NCI-H82 treated with DMSO at 0.1 percent for 48 hours (cell line): ENCODE results near the gene PNRC2.
A peak's percentile ranks its signal among the peaks of the same experiment; 100 is the strongest.
"Not testable (repeated sequence)": the region's sequence is repeated elsewhere in the genome, so short reads cannot be mapped to it uniquely, and the experiment has no call there.

Experiments
- DNase-seq: peaks from one replicate; lab custom pipeline; 2025; ENCODE audit not compliant: unreplicated experiment; lab: John Stamatoyannopoulos, UW

Gene PNRC2

GRCh38 chr1:23947366-23947765 lies 12.3 kb upstream of the PNRC2 start:
- no peak for DNase-seq

GRCh38 chr1:23953020-23953419 lies 6.6 kb upstream of the PNRC2 start:
- no peak for DNase-seq

GRCh38 chr1:23957096-23957495 lies 2.5 kb upstream of the PNRC2 start:
- peak; percentile 97 for DNase-seq

DNA sequence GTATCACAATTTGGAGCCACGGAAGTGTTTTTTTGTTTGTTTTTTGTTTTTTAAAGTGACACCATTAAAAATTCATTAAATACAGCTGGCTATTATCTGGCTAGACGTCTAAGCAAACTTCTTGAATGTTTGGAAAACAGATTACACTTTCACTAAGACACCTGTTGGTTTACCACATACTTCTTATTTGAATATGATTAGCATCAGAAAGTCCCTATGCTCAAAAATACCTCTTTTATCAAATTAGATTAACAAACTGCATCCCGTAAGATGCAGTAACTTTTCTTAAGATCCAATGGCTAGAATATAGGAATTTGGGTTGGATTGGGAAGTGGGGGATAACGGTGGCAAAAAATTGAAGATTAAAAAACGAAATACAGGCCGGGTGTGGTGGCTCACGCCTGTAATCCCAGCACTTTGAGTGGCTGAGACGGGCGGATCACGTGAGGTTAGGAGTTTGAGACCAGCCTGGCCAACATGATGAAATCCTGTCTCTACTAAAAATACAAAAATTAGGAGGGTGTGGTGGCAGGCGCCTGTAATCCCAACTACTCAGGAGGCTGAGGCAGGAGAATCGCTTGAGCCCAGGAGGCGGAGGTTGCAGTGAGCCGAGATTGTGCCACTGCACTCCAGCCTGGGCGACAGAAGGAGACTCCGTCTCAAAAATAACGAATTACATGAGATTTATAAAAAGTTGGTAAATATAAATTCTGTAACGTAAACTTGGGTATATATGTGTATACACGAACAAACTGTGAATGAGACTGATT lies 1.4 kb upstream of the PNRC2 start:
- not testable (repeated sequence) for DNase-seq

DNA sequence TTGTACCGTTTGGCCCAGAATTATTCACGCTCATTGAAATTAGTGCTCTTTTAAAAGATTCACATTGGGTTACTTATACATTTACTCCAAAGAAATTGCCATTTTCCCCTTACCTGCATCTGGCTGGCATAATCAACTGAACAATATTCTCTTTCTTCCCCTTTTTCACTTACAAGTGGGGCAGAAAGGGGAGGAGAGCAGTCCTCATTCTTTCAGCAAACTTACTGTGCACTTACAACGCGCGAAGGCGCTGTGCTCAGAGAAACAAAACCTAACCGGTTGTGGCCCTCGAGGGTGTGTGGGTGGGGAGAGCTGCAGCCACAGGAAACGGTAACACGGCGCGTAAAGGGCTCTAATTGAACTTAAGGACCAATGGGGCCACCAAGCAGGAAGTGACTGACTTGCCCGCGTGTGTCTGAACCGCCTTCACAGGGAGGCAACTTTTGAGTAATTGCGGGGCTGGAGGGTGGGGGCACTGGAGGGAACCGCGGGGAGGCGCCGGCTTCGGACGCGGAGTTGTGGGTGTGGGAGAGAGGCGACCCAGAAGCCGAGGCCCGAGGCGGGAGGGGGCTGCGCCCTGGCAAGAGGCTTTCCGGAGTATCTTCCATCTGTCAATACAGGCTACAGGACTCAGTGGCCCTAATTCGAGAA lies 693 bp upstream of the PNRC2 start:
- peak; percentile 87 for DNase-seq

- no peak for DNase-seq
Measured at GRCh38 chr1:23960291-23961020, 828 bp downstream of the PNRC2 start.

DNA sequence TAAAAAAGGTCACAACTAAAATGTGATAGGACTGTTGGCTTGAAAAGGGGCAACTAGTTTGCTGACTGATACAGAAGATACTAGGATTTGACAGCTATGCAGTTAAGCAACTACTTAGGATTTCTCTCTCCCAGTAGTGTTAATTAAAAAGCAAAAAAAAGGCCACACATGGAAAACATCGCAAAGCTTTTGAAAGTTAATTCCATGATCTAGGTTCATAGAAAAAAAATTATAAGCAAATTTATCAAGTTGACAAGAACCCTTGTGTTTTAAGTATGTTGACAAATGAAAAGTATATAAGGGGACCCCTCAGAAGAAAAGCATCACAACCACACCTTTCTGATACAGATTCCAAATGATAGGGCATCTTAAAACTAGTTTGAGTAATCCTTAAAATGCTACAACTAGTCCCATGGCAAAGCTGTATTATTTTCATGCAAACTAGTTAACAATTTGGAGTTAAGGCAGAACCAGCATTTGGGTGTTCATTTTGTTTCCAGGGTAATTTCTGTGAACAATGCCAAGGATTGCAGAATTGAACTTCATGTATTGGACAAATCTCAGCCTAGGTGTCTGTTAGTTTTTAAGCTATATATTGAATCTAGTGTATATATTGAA lies 4.1 kb downstream of the PNRC2 start:
- DNase-seq = no peak

DNA sequence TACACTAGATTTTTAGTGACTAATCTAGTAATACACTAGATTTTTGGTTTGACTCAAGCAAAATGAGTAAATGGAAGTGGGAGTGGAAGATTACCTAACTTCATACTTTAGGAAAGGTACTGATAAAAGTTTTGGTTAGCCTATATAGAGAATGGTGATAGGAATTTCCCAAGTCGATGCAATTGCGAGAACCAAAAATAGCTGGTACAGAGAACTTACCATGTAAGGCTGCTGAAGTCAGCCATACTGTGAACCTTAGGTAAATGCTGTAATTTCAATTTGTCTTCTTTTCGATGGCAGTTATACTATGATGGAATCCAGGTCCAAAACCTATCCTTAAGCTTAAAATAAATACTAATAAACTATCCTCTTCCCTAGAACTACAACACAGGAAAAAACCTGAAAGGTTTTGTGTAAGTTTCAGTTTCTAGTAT lies 4.6 kb downstream of the PNRC2 start:
- no peak for DNase-seq

DNA sequence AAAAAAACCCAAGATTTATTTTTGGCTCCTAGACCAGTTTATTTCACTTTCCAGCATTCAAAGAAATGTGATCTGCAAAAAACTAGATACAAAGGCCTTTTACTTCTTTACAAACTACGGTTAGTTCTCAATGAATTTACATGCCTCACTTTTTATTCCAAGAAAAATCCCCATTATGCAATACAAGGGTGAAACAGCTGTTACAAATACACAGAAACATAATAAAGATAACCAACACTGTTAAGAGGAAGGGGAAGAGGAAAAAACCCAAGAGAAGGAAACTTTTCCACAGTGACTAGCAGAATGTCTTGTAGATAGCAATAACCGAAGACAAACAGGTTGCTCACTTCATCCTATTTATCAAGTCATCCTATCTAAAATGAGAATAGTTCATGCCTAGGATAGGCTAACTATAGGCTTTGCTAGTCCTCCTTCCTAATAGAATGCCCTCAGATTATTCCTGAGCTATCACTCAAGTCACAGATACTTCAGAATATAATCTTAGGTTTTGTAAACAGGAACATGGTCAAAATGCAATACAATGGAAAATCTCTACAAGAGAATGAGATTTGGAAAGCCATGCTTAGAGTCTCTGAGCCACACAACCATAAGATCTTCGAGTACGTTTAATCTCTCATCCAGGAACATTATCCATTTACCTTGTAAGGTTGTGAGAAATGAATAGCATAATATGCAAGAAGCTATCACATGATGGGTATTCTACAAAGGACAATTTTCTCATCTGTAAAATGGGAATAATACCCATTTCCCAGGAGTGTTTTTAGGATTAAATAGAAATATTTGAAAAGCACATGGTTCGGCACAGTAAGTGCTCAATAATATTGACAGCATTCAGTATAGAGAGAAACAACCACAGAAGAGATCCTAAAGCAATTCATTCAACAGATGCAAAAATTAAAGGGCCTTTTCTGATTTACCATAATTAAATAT lies 5.4 kb downstream of the PNRC2 start:
- DNase-seq = no peak

- no peak for DNase-seq
Measured at GRCh38 chr1:23966973-23967493, 7.4 kb downstream of the PNRC2 start.

- DNase-seq = no peak
Measured at GRCh38 chr1:23967871-23968270, 8.2 kb downstream of the PNRC2 start.

DNA sequence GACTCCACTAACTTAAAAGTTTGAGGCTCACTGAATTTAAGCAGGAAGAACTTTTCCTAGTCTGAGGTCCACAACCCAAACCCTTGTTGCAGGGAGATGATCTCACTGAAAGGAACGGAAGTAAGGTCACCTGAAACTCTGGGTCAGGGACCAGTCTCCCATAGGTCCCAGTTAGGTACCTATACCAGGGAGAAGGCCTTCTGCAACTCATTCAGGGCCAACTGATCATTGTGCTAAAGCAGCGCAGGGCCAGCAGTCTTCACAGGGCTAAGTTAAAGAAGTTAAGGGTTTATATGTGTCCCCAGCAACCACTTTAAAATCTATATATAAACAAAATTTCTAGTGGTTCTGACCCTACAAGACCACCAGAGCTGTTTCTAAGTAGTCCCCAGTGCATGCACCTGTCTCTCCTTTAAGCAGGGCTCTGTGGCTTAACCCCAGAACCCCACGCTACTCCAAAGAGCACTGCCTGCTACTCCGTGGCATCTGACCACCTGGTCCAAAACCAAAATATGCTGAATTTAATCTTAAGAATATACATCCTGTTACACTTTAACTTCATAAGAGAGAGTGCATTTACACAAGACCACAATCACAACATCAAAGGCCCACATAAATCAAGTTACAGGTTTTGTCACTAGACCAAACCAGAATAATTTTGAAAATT lies 17.7 kb downstream of the PNRC2 start:
- DNase-seq = no peak

DNA sequence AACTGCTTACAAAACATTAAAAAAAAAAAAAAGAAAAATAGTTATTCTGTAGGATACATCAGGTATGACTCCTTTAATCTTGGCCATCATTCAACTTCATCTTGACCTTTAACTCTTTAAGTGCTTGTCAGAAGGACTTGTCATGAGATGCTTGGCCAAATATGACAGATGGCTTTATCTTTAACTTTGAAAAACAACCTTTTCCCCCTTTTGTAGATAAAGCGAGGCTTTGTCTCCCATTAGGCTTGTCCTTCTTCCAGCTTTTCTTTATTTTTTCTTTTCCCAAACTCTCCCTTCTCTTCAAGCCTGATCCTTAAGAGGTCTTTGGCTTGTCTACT lies 18.2 kb downstream of the PNRC2 start:
- DNase-seq = no peak

GRCh38 chr1:23978805-23979204 lies 19.2 kb downstream of the PNRC2 start:
- DNase-seq = no peak

- DNase-seq = no peak
Measured at GRCh38 chr1:23979387-23979880, 19.8 kb downstream of the PNRC2 start.

DNA sequence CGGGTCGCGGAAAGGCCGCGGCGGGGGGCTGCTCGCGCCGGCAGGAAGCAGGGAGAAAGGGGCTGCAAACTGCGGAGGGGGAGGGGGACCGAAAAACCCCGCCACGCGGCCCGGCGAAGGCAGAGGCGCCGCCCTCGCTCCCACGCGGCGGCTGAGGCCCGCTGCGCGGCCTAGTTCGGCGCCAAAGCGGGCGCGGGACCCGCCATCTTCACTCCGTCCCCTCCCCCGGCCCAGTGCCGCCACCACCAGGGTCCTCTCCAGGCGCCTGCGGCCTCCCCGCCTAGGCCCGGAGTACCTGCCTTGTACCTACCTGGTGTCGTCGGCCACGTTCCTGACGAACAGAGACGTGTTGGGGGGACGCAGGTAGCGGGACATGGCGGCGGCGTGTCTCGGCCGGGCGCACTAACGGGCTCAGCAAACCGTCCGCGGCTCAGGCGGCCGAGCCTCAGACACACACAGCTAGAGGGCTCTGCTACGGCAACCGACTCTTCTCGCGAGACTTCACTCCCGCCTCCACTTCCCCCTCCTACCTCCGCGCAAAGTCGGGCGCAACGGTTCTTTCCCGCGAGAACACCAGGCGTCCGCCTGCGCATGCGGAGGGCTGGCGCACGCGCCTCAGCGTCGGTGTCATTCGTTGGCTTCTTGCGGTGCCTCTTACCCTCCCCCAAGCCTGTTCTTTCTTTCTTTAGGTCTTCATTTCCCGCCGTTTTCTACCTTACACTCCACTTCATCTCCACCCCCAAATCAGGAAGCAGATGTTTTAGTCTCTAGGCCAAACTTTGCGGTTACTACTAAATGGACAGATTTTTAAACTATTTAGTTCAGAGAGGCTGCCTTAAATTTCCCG lies 20.5 kb downstream of the PNRC2 start, which contains the start of gene SRSF10:
Gene SRSF10 (minus strand): TSS at position 447 of the 847 bp plus-strand sequence. CDS start 72 bp downstream, at position 375.
- peak; percentile 98 for DNase-seq

DNA sequence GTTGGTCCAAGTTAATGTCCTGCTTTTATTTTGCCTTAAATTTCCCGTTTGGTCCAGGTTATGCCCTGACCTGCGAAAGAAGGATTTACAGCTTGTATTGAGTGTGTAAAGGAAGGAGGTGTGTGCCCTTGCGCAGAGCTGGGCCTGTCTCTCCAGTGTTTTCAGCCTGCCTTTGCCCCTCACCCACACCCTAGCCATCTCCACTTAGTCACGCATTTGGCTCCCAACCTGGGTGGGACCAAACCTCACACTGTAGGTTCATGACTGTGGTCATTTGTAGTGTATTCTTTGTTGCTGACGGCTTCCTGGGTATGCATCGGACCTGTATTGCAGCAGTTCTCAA lies 21.1 kb downstream of the PNRC2 start:
- no peak for DNase-seq

DNA sequence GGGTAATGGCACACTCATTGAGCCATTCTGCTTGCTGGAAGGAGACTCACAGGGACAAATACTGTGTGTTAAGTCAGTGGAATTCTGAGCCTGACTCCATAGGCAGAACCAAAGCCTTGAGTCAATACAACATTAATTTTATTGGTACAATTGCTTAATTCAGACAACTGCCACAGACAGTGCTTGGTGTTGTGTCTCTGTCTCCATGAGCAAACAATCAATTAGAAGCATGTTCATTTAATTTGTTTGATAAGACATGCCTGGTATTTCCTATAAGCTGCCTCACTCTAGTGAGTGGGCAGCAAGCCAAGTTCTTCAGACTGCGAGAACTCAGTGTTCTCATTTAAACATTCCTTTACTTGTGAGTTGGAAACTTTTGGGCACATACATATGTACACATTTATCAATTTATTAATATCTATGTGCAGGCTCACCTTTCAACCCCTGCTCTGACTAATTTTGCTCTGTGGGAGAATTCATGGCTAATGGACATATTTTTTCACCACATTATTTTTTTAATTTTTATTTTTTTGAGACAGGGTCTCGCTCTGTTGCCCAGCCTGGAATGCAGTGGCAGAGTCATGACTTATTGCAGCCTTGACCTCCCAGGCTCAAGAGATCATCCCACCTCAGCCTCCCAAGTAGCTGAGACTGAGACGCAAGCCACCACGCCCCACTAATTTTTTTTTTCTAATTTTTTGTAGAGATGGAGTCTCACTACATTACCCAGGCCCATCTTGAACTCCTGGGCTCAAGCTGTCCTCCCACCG lies 25.0 kb downstream of the PNRC2 start:
- no peak for DNase-seq
